Measurements from ENCODE around the gene NCKAP5.

Gene NCKAP5

DNA sequence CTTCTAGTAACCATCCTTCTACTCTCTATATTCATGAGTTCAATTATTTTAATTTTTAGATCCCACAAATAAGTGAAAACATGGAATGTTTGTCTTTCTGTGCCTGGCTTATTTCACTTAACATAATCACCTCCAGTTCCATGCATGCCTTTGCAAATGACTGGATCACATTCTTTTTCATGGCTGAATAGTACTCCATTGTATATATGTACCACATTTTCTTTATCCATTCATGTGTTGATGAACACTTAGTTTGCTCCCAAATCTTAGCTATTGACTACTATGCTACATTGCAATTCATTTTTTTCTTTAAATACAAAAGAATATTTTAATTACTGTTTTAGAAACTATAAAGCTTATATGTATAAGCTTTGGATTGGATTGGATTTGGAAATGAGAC, 657.8 kb downstream of the NCKAP5 start:
- peaks cover 4% of the 10 kb centered on the region for H3K9me3 Mint-ChIP-seq
- H3K4me3 Mint-ChIP-seq, result no peak overlapping the region
- no peaks in the 10 kb centered on the region for H3K4me1 Mint-ChIP-seq (ENCODE audit: low read depth)
- no peaks in the 10 kb centered on the region for H3K27me3 Mint-ChIP-seq (ENCODE audit: low read depth)
- no peak for DNase-seq (ENCODE audit: low spot score)
- H3K36me3 Mint-ChIP-seq (ENCODE audit: low read depth), result no peaks in the 10 kb centered on the region
- H3K27ac Mint-ChIP-seq, result no peak overlapping the region

DNA sequence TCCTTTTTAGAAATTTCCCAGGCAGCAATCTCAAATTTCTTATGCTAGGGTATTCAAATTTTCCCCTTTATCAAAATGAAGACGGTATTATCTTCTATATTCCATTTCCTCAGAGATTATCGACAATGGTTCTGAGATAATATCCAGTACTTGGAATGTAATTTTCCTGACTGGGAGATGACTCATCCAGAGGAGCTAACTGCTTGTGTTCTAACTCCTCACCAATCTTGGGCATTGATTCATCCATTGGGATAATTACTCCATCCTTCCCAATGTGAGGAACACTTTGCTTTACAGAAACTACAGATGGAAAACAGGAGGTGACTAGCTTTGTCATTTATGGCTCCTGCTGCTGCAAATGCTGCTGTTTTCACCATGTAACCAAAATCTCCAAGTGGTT, 658.8 kb downstream of the NCKAP5 start:
- H3K27me3 Mint-ChIP-seq (ENCODE audit: low read depth), result no peaks in the 10 kb centered on the region
- H3K27ac Mint-ChIP-seq, result no peak overlapping the region
- DNase-seq (ENCODE audit: low spot score), result no peak
- H3K9me3 Mint-ChIP-seq, result peaks cover 4% of the 10 kb centered on the region
- no peaks in the 10 kb centered on the region for H3K36me3 Mint-ChIP-seq (ENCODE audit: low read depth)
- H3K4me3 Mint-ChIP-seq, result no peak overlapping the region
- H3K4me1 Mint-ChIP-seq (ENCODE audit: low read depth), result no peaks in the 10 kb centered on the region

DNA sequence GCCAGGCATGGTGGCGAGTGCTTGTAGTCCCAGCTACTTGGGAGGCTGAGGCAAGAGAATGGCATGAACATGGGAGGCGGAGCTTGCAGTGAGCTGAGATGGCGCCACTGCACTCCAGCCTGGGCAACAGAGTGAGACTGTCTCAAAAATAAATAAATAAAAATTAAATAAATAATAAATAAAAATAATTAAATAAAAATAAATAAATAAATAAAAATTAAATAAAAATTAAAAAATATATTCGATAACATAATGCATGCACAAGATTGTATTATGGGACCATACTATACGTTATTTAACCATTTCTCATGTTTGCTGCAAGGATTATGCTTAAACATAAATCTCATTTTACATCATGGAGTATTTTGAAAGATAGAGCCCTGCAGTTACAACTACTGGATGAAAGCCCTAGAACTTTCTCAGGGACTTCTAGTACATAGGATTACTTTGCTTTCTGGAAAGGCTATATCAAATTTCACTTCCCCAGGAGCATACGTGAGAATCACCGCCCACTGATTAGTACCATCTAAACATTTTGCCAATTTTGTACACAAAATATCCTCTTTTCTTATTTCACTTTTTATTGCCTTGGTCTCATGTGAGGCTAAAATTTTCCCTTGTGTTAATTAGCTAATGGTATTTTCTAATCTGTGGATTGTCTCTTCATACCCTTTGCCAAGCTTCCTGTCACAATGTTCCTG, 664.0 kb downstream of the NCKAP5 start:
- Mint-ChIP-seq H3K4me1 (ENCODE audit: low read depth) (no peaks in the 10 kb centered on the region), H3K4me3 (no peak overlapping the region), H3K27ac (no peak overlapping the region), H3K27me3 (ENCODE audit: low read depth) (no peaks in the 10 kb centered on the region), H3K9me3 (peaks cover 6% of the 10 kb centered on the region), H3K36me3 (ENCODE audit: low read depth) (no peaks in the 10 kb centered on the region)
- no peak for DNase-seq (ENCODE audit: low spot score)

DNA sequence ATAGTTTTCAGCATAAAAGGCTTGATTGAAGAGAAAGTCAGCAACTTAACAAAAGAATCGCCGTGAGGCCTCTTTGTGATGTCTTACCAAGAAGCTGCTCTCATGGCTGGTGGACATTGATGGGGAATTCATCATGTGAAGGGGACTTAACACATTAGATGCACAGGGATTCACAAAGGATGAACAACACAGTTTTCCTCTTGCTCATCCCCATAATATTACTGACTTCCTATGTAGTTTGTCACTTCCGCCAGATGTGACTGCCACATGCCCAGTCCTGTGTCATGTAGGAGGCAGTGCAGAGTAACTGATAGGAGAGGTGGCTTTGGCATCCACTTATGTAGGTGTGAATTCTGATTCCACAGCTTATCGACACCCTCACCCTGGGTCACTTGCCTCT, 665.6 kb downstream of the NCKAP5 start:
- Mint-ChIP-seq H3K27me3 (ENCODE audit: low read depth) (no peaks in the 10 kb centered on the region), H3K9me3 (peaks cover 16% of the 10 kb centered on the region), H3K27ac (no peak overlapping the region), H3K4me1 (ENCODE audit: low read depth) (no peaks in the 10 kb centered on the region), H3K4me3 (no peak overlapping the region), H3K36me3 (ENCODE audit: low read depth) (no peaks in the 10 kb centered on the region)
- DNase-seq (ENCODE audit: low spot score), result no peak

DNA sequence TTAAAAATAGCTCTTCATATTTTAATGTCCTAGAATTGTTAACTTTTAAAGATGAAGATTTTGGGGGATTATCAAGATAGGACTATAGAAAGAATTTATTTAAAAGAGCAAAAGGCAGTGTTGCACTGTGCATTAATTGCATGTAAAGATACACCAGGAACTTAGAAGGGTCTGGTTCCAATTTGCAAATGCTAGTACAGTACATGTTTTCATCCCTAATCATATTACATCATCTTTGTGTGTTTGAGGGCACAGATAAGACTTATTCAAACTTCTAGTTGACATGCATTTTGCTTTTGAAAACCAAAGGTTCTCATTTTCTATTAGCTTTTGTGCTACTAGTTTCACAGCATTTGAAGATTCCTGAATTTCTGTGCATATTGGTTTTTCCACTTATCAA, 666.6 kb downstream of the NCKAP5 start:
- Mint-ChIP-seq H3K27ac (no peak overlapping the region), H3K4me1 (ENCODE audit: low read depth) (no peaks in the 10 kb centered on the region), H3K36me3 (ENCODE audit: low read depth) (no peaks in the 10 kb centered on the region), H3K27me3 (ENCODE audit: low read depth) (no peaks in the 10 kb centered on the region), H3K9me3 (peaks cover 16% of the 10 kb centered on the region), H3K4me3 (no peak overlapping the region)
- no peak for DNase-seq (ENCODE audit: low spot score)

DNA sequence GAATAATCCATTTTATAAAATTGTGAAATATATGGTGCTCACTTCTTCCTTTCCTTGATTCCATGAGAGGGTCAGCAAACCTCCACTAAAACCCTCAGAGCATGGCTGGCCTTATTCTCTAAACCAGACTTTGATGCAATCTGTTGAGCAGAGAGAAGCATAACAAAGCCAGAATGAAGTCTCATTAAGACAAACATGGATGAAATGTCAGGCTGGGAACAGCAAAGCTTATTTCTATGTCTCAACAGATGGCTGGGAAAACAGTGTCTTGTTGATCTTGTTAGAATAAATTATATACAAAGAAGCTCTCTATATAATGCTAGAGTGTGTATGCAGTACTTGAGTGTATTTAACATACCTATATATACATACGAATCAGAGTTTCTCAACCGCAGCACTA, 671.2 kb downstream of the NCKAP5 start:
- Mint-ChIP-seq H3K27ac (no peak overlapping the region), H3K4me1 (ENCODE audit: low read depth) (peaks cover 4% of the 10 kb centered on the region), H3K36me3 (ENCODE audit: low read depth) (peaks cover 3% of the 10 kb centered on the region), H3K27me3 (ENCODE audit: low read depth) (no peaks in the 10 kb centered on the region), H3K4me3 (no peak overlapping the region), H3K9me3 (peaks cover 12% of the 10 kb centered on the region)
- DNase-seq (ENCODE audit: low spot score), result no peak

DNA sequence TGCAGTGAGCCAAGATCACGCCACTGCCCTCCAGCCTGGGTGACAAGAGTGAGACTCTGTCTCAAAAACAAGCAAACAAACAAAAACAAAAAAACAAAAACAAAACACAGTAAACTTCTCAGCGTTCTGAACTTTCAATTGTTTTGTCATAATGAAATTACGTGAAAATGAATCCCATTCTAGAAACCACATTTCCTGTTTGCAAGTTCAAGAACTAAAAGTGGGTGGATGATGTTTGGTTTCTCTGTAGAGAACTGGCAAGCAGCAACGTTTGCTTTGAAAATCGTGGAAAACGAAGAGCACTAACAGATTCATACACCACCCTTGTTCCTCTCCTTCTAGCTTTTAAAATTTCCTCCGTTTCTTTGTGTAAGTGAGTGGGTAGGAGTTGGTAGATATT, 672.2 kb downstream of the NCKAP5 start:
- Mint-ChIP-seq H3K36me3 (ENCODE audit: low read depth) (peaks cover 3% of the 10 kb centered on the region), H3K27ac (peak overlapping the region; percentile 72), H3K4me3 (peak overlapping the region; percentile 30), H3K4me1 (ENCODE audit: low read depth) (peaks cover 4% of the 10 kb centered on the region), H3K27me3 (ENCODE audit: low read depth) (no peaks in the 10 kb centered on the region), H3K9me3 (peaks cover 12% of the 10 kb centered on the region)
- no peak for DNase-seq (ENCODE audit: low spot score)

DNA sequence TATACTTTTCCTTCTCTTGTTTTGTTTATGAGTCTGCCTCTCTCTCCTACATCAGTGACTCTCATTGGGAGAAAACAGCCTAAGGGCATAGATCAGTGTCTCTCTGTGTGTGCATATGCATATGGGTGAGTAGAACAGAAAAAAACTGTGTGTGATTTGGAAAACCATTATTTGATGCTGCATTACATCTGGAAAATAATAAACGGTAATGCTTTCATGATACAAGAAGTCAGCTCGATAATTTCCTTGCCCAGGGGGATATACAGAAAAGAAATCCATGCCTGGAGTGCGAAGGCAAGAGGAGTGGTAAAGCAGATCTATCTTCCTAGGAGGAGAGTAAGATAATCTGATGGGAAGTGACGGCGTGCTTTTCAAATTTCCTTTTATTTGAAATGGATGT, 676.8 kb downstream of the NCKAP5 start:
- DNase-seq (ENCODE audit: low spot score), result no peak
- Mint-ChIP-seq H3K36me3 (ENCODE audit: low read depth) (peaks cover 3% of the 10 kb centered on the region), H3K4me1 (ENCODE audit: low read depth) (peaks cover 4% of the 10 kb centered on the region), H3K27me3 (ENCODE audit: low read depth) (no peaks in the 10 kb centered on the region), H3K27ac (no peak overlapping the region), H3K4me3 (no peak overlapping the region), H3K9me3 (peaks cover 7% of the 10 kb centered on the region)

DNA sequence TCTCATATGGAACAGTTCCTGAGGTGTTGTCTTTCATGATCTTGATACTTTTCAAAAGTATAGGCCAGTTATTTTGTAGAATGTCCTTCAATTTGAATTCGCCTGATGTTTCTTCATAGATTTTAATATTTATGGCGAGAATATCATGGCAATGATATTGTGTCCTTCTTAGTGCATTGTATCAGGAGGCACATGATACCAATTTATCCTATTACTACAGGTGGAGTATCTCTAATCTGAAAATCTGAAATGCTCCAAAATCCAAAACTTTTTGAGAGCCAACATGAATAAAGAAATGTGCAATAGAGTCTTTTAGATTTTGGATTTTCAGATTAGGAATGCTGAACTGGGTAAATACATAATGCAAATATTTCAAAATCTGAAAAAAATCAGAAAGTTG, 681.7 kb downstream of the NCKAP5 start:
- Mint-ChIP-seq H3K27ac (no peak overlapping the region), H3K27me3 (ENCODE audit: low read depth) (no peaks in the 10 kb centered on the region), H3K4me3 (no peak overlapping the region), H3K4me1 (ENCODE audit: low read depth) (no peaks in the 10 kb centered on the region), H3K9me3 (peaks cover 7% of the 10 kb centered on the region), H3K36me3 (ENCODE audit: low read depth) (no peaks in the 10 kb centered on the region)
- DNase-seq (ENCODE audit: low spot score), result no peak

DNA sequence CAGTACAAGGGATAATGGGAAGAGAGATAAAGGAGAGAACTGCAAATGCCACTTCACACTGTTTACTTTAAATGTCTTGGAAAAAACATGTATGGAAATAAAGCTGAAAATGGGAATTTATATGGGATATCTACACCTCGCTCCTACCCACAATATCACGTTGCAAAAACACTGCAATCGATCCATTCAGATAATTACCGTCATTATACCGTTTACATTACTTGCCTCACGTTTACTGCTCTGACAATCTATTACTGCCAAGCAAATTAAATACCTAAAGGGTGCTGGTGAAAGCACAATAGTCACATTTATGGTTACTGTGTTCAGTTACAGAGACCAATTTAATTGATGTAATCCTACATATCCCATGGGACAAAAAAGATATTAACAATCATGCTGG, 683.6 kb downstream of the NCKAP5 start:
- no peaks in the 10 kb centered on the region for H3K4me1 Mint-ChIP-seq (ENCODE audit: low read depth)
- H3K27me3 Mint-ChIP-seq (ENCODE audit: low read depth), result no peaks in the 10 kb centered on the region
- H3K4me3 Mint-ChIP-seq, result no peak overlapping the region
- H3K27ac Mint-ChIP-seq, result no peak overlapping the region
- no peaks in the 10 kb centered on the region for H3K36me3 Mint-ChIP-seq (ENCODE audit: low read depth)
- DNase-seq (ENCODE audit: low spot score), result no peak
- peaks cover 7% of the 10 kb centered on the region for H3K9me3 Mint-ChIP-seq

DNA sequence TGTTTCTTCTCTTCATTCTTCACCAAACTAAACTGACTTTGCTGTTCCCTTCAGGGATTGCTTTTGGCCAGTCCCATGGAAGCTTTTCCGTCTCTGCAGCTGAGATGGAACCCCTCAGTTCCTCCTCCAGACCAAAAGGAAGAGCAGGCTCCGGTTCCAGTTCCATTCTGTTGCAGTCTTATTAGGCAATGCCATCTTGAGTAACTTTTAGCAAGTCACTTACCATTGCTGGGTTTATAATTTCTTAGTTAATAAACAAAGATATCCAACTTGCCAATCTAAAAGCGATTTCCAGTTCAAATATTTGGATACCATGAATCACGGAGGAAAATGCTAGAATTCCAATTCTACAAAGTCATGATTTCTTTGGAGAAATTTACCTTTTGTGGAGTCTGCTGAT, 684.0 kb downstream of the NCKAP5 start:
- no peak for DNase-seq (ENCODE audit: low spot score)
- Mint-ChIP-seq H3K27me3 (ENCODE audit: low read depth) (no peaks in the 10 kb centered on the region), H3K4me1 (ENCODE audit: low read depth) (no peaks in the 10 kb centered on the region), H3K36me3 (ENCODE audit: low read depth) (no peaks in the 10 kb centered on the region), H3K9me3 (peaks cover 6% of the 10 kb centered on the region), H3K4me3 (no peak overlapping the region), H3K27ac (no peak overlapping the region)

DNA sequence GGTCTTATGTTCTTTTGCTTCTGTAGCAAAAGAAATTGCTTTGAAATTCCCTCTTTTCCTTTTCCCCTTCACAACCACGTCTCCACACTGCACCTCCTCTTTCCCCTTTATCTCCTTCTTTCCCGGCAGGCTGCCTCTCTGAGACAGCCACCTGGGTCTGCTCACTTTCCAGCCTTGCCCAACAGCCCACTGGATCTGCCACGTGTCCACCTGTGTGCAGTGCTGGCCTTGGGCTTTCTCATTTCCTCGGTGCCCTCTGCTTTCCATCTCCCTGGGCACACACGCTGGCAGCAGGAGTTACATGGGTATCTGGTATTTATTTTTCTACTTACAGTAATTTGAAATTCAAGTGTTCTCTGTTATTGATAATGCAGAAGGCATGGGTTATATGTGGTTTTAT, 684.8 kb downstream of the NCKAP5 start:
- Mint-ChIP-seq H3K9me3 (peaks cover 3% of the 10 kb centered on the region), H3K36me3 (ENCODE audit: low read depth) (no peaks in the 10 kb centered on the region), H3K27ac (no peak overlapping the region), H3K4me3 (no peak overlapping the region), H3K27me3 (ENCODE audit: low read depth) (no peaks in the 10 kb centered on the region), H3K4me1 (ENCODE audit: low read depth) (no peaks in the 10 kb centered on the region)
- DNase-seq (ENCODE audit: low spot score), result no peak

DNA sequence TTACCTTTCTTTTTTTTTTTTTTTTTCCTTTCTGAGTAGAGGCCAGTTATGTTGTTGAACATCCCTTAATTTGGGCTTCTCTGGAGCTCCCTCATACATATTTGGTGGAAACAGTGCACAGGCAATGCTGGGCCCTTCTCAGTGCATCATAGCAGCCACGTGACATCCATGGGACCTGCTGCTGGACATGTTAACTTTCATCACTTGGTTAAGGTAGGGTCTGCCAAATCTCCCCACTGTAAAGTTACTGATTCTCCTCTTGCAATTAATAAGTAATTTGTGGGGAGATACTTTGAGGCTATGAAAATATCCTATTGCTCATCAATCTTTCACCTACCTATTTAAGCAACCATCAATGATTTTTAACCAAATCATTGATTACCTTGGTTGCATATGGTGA, 686.7 kb downstream of the NCKAP5 start:
- no peaks in the 10 kb centered on the region for H3K36me3 Mint-ChIP-seq (ENCODE audit: low read depth)
- no peak overlapping the region for H3K4me3 Mint-ChIP-seq
- H3K27me3 Mint-ChIP-seq (ENCODE audit: low read depth), result no peaks in the 10 kb centered on the region
- no peak for DNase-seq (ENCODE audit: low spot score)
- no peak overlapping the region for H3K27ac Mint-ChIP-seq
- H3K4me1 Mint-ChIP-seq (ENCODE audit: low read depth), result no peaks in the 10 kb centered on the region
- H3K9me3 Mint-ChIP-seq, result no peaks in the 10 kb centered on the region

DNA sequence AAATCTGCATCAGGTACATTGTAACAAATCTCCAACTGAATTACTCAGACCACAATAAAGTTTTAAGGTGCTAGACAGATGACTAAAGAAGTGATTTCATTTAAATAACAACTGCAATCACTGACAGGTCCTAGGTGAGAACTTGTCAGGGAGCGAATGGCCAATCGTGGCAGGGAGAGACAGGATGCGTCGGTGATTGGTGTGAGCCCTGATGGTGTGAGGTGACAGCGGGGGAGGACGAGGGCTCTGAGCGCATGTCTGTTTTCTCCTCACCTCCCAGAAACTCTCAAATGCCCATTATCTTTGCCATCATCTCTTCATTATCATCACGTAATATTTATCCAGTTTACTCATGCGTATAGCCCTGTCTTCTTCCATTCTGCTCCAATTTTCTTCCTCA, 690.3 kb downstream of the NCKAP5 start:
- Mint-ChIP-seq H3K4me3 (no peak overlapping the region), H3K4me1 (ENCODE audit: low read depth) (no peaks in the 10 kb centered on the region), H3K27me3 (ENCODE audit: low read depth) (no peaks in the 10 kb centered on the region), H3K27ac (no peak overlapping the region), H3K36me3 (ENCODE audit: low read depth) (no peaks in the 10 kb centered on the region), H3K9me3 (no peaks in the 10 kb centered on the region)
- no peak for DNase-seq (ENCODE audit: low spot score)

DNA sequence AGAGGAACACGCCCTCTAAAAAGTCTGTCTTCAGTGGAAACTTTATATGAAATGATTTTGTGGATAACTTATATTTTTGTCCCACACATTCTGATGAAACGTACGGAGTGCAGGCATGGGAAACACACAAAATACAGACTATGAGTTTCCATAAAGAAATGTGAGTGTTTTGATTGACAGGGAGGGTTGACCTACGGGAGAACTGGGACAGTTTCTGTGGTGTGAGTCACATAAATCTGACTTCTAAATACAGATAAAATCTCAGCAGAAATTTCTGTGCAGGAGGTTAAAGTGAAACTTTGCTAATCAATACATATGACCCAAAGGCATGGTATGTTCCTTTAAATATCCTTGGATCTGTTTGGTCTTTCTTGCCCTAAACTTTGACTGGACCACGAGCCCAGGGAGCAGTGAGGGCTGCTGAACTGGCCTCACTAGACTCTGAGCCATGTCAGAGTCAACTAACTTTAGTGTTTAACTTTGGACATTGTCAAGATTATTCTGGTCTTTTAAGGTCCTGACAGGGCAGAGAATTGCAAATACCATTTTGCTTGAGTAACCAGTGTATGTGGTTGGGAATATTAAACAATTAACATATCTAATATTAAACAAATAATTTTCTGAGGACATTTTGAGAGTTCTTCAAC, 691.4 kb downstream of the NCKAP5 start:
- H3K4me1 Mint-ChIP-seq (ENCODE audit: low read depth), result no peaks in the 10 kb centered on the region
- no peak overlapping the region for H3K27ac Mint-ChIP-seq
- H3K9me3 Mint-ChIP-seq, result no peaks in the 10 kb centered on the region
- no peak for DNase-seq (ENCODE audit: low spot score)
- no peaks in the 10 kb centered on the region for H3K36me3 Mint-ChIP-seq (ENCODE audit: low read depth)
- H3K27me3 Mint-ChIP-seq (ENCODE audit: low read depth), result no peaks in the 10 kb centered on the region
- H3K4me3 Mint-ChIP-seq, result no peak overlapping the region
